HepG2 (cell line): ENCODE data around the gene SEC61B. TPM values are rescaled to one million over a fixed set of nuclear protein-coding genes. Genes with fewer than 3 reads are reported as not detected.
A peak's percentile ranks its signal among the peaks of the same experiment; 100 is the strongest.

ENCODE experiments used
- AGO1 ChIP-seq: fragments of 200-400 bp; formaldehyde crosslinking; IDR thresholded peaks from 2 replicates; pipeline ENCODE4 v1.6.1; 2017; ENCODE audit warnings: mild to moderate bottlenecking, low read depth, low read length, moderate library complexity; ENCODE audit not compliant: poor library complexity, severe bottlenecking
- ATF6 ChIP-seq: sonication (generic); formaldehyde crosslinking; conservative IDR thresholded peaks from 2 replicates; pipeline ENCODE4 v1.4.0; 2020; ENCODE audit warnings: missing genetic modification reagents
- KDM5B ChIP-seq: sonication (generic); formaldehyde crosslinking; IDR thresholded peaks from 2 replicates; pipeline ENCODE4 v1.4.0; 2020; ENCODE audit warnings: missing genetic modification reagents, mild to moderate bottlenecking, borderline replicate concordance
- SMARCE1 ChIP-seq: fragments of 450-650 bp; IDR thresholded peaks from 2 replicates; pipeline ENCODE4 v1.6.1; 2017; ENCODE audit warnings: borderline replicate concordance
- SP4 ChIP-seq: sonication (generic); formaldehyde crosslinking; IDR thresholded peaks from 2 replicates; pipeline ENCODE4 v1.8.1; 2023; ENCODE audit warnings: mild to moderate bottlenecking, missing genetic modification reagents
- THYN1 ChIP-seq: sonication (generic); formaldehyde crosslinking; IDR thresholded peaks from 2 replicates; pipeline ENCODE4 v1.8.1; 2023; ENCODE audit warnings: low read depth, mild to moderate bottlenecking, moderate library complexity, missing genetic modification reagents, borderline replicate concordance
- TP53 ChIP-seq: sonication (generic); formaldehyde crosslinking; conservative IDR thresholded peaks from 2 replicates; pipeline ENCODE4 v1.4.0; 2020; ENCODE audit warnings: missing genetic modification reagents
- ZHX1 ChIP-seq: sonication (generic); formaldehyde crosslinking; IDR thresholded peaks from 2 replicates; pipeline ENCODE4 v1.8.1; 2022; ENCODE audit warnings: low read depth, mild to moderate bottlenecking, missing genetic modification reagents
- ZNF432 ChIP-seq: sonication (generic); formaldehyde crosslinking; IDR thresholded peaks from 2 replicates; pipeline ENCODE4 v1.5.0; 2020; ENCODE audit warnings: missing genetic modification reagents, mild to moderate bottlenecking, borderline replicate concordance
- ZNF441 ChIP-seq: sonication (generic); formaldehyde crosslinking; IDR thresholded peaks from 2 replicates; pipeline ENCODE4 v1.7.0; 2021; ENCODE audit warnings: missing genetic modification reagents, borderline replicate concordance
- ZNF530 ChIP-seq: sonication (generic); formaldehyde crosslinking; IDR thresholded peaks from 2 replicates; pipeline ENCODE4 v1.5.0; 2020; ENCODE audit warnings: low read depth, mild to moderate bottlenecking, missing genetic modification reagents
- ZNF772 ChIP-seq: sonication (generic); formaldehyde crosslinking; IDR thresholded peaks from 2 replicates; pipeline ENCODE4 v1.5.0; 2020; ENCODE audit warnings: mild to moderate bottlenecking, missing genetic modification reagents
- polyA plus RNA-seq, 8 experiments: library from polyadenylated mRNA; depleted of rRNA in 3 of 8; stranded (reverse) in 7 of 8; unstranded in 1 of 8; fragments of >200 nt; fragmentation: Illumina TruSeq in 4 of 8; extraction: Trizol in 4 of 8; gene quantifications; 2 replicates each; pipeline versions ENCODE4 v1.2.1 to v1.2.3, GENCODE V29; 2011 to 2016; ENCODE audit warnings: low read depth in 4 of 8, missing spikeins in 1 of 8, mixed read lengths in 1 of 8; ENCODE audit not compliant: insufficient read depth in 1 of 8
- total RNA-seq, 5 experiments: library from RNA; depleted of rRNA; stranded (reverse); fragments of >200 nt; fragmentation: Illumina TruSeq; extraction: Trizol; gene quantifications; 2 replicates each; pipeline ENCODE4 v1.2.3, GENCODE V29; 2016; ENCODE audit warnings: low read depth in 1 of 5
- TF ChIP-seq, protein P1 (sequence below): sonication (generic); formaldehyde crosslinking; conservative IDR thresholded peaks from 2 replicates; pipeline ENCODE4 v1.4.0; 2020; ENCODE audit warnings: mild to moderate bottlenecking, missing genetic modification reagents, moderate library complexity
- TF ChIP-seq, protein P2 (sequence below): sonication (generic); formaldehyde crosslinking; IDR thresholded peaks from 2 replicates; pipeline ENCODE4 v1.5.0; 2020; ENCODE audit warnings: mild to moderate bottlenecking, missing genetic modification reagents, moderate library complexity
- TF ChIP-seq, protein P3 (sequence below): IDR thresholded peaks from 2 replicates; pipeline ENCODE4 v1.6.1; 2016; ENCODE audit warnings: mild to moderate bottlenecking

SEC61B gene
- total and polyA plus RNA-seq, 2 of the 13 experiments (the other 11 are each of a cell fraction or from before 2014, with no cell fraction given), result 191 to 368 TPM

GRCh38 chr9:99184475-99185347 lies 37.4 kb upstream of the SEC61B start (continued):
- TF ChIP-seq, protein P1, sequence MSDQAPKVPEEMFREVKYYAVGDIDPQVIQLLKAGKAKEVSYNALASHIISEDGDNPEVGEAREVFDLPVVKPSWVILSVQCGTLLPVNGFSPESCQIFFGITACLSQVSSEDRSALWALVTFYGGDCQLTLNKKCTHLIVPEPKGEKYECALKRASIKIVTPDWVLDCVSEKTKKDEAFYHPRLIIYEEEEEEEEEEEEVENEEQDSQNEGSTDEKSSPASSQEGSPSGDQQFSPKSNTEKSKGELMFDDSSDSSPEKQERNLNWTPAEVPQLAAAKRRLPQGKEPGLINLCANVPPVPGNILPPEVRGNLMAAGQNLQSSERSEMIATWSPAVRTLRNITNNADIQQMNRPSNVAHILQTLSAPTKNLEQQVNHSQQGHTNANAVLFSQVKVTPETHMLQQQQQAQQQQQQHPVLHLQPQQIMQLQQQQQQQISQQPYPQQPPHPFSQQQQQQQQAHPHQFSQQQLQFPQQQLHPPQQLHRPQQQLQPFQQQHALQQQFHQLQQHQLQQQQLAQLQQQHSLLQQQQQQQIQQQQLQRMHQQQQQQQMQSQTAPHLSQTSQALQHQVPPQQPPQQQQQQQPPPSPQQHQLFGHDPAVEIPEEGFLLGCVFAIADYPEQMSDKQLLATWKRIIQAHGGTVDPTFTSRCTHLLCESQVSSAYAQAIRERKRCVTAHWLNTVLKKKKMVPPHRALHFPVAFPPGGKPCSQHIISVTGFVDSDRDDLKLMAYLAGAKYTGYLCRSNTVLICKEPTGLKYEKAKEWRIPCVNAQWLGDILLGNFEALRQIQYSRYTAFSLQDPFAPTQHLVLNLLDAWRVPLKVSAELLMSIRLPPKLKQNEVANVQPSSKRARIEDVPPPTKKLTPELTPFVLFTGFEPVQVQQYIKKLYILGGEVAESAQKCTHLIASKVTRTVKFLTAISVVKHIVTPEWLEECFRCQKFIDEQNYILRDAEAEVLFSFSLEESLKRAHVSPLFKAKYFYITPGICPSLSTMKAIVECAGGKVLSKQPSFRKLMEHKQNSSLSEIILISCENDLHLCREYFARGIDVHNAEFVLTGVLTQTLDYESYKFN (CRISPR knock-in tag), result no peak
- TF ChIP-seq ATF6 (no peak), ZNF772 (CRISPR knock-in tag) (no peak), ZNF432 (no peak), SMARCE1 (no peak), SP4 (CRISPR knock-in tag) (peak; percentile 45; the same call in 1 of the 2 replicates), THYN1 (CRISPR knock-in tag) (no peak), KDM5B (CRISPR knock-in tag) (no peak), ZHX1 (CRISPR knock-in tag) (no peak), AGO1 (no peak), ZNF530 (CRISPR knock-in tag) (no peak), TP53 (CRISPR knock-in tag) (no peak), ZNF441 (CRISPR knock-in tag) (no peak)
- TF ChIP-seq, protein P2, sequence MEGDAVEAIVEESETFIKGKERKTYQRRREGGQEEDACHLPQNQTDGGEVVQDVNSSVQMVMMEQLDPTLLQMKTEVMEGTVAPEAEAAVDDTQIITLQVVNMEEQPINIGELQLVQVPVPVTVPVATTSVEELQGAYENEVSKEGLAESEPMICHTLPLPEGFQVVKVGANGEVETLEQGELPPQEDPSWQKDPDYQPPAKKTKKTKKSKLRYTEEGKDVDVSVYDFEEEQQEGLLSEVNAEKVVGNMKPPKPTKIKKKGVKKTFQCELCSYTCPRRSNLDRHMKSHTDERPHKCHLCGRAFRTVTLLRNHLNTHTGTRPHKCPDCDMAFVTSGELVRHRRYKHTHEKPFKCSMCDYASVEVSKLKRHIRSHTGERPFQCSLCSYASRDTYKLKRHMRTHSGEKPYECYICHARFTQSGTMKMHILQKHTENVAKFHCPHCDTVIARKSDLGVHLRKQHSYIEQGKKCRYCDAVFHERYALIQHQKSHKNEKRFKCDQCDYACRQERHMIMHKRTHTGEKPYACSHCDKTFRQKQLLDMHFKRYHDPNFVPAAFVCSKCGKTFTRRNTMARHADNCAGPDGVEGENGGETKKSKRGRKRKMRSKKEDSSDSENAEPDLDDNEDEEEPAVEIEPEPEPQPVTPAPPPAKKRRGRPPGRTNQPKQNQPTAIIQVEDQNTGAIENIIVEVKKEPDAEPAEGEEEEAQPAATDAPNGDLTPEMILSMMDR (CRISPR knock-in tag), result peak; percentile 91
- TF ChIP-seq, protein P3, sequence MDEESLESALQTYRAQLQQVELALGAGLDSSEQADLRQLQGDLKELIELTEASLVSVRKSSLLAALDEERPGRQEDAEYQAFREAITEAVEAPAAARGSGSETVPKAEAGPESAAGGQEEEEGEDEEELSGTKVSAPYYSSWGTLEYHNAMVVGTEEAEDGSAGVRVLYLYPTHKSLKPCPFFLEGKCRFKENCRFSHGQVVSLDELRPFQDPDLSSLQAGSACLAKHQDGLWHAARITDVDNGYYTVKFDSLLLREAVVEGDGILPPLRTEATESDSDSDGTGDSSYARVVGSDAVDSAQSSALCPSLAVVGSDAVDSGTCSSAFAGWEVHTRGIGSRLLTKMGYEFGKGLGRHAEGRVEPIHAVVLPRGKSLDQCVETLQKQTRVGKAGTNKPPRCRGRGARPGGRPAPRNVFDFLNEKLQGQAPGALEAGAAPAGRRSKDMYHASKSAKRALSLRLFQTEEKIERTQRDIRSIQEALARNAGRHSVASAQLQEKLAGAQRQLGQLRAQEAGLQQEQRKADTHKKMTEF (CRISPR knock-in tag), result peak; percentile 59; the same call in 1 of the 2 replicates
